A673 (cell line): Measurements from ENCODE around the gene URB2. TPM values are rescaled to one million over a fixed set of nuclear protein-coding genes. Genes with fewer than 3 reads are reported as not detected.

Source experiments
- BruUV-seq: library from RNA; stranded (reverse); fragments of 400-500 nt; replicated peaks from 2 replicates; lab custom pipeline; 2021; lab: Mats Ljungman, UMichigan
- CTCF ChIA-PET: fragments of 300-600 bp; sonication (Branson Sonifier 250); formaldehyde crosslinking; loops from one replicate; lab custom pipeline; 2022; ENCODE audit warnings: antibody characterized with exemption; lab: Charles Lee
- POLR2A ChIA-PET: fragments of 300-600 bp; sonication (Branson Sonifier 250); formaldehyde crosslinking; loops from one replicate; lab custom pipeline; 2022; ENCODE audit warnings: antibody characterized with exemption; ENCODE audit not compliant: low non-redundant PET; lab: Charles Lee
- DNase-seq: peaks from one replicate; pipeline ENCODE4 v3.0.0-alpha.2; 2015; ENCODE audit warnings: low spot score
- H3K27ac ChIP-seq: fragments of 200-600 bp; sonication (generic); 2 replicates; pipeline ENCODE4 v1.5.1; 2016; ENCODE audit warnings: mixed run types, low read depth, mild to moderate bottlenecking, mixed read lengths, antibody characterized with exemption, low read length; ENCODE audit not compliant: poor library complexity, severe bottlenecking
- H3K27me3 ChIP-seq: fragments of 200-600 bp; sonication (generic); replicated peaks from 2 replicates; pipeline ENCODE4 v1.6.1; 2017; ENCODE audit warnings: mixed run types, low read depth, mild to moderate bottlenecking, mixed read lengths, antibody characterized with exemption, low read length; ENCODE audit not compliant: insufficient read depth, poor library complexity
- H3K36me3 ChIP-seq: fragments of 200-600 bp; sonication (generic); 2 replicates; pipeline ENCODE4 v1.6.1; 2016; ENCODE audit warnings: mixed run types, mild to moderate bottlenecking, mixed read lengths, antibody characterized with exemption, low read length; ENCODE audit not compliant: insufficient read depth, poor library complexity, severe bottlenecking
- H3K4me1 ChIP-seq: fragments of 200-600 bp; sonication (generic); 2 replicates; pipeline ENCODE4 v1.6.1; 2017; ENCODE audit warnings: mixed run types, mild to moderate bottlenecking, mixed read lengths, antibody characterized with exemption, low read length; ENCODE audit not compliant: insufficient read depth, poor library complexity, severe bottlenecking
- H3K4me3 ChIP-seq: fragments of 200-600 bp; sonication (generic); 2 replicates; pipeline ENCODE4 v1.5.1; 2016; ENCODE audit warnings: low read depth, mixed run types, mild to moderate bottlenecking, mixed read lengths, low read length; ENCODE audit not compliant: poor library complexity, severe bottlenecking
- H3K9me3 ChIP-seq: fragments of 200-600 bp; sonication (generic); 2 replicates; pipeline ENCODE4 v1.6.1; 2016; ENCODE audit warnings: mixed run types, low read depth, mild to moderate bottlenecking, mixed read lengths, antibody characterized with exemption, low read length; ENCODE audit not compliant: poor library complexity, severe bottlenecking
- CTCF ChIP-seq: fragments of 300-800, 200-600 bp; sonication (generic); conservative IDR thresholded peaks from 2 replicates; pipeline ENCODE4 v1.5.1; 2017; ENCODE audit warnings: low read depth, mild to moderate bottlenecking, antibody characterized with exemption, low read length, moderate library complexity, mixed read lengths
- EZH2 ChIP-seq: fragments of 200-600 bp; sonication (generic); IDR thresholded peaks from 2 replicates; pipeline ENCODE4 v1.6.1; 2017; ENCODE audit warnings: borderline replicate concordance, low read depth, mild to moderate bottlenecking, mixed read lengths, antibody characterized with exemption, low read length; ENCODE audit not compliant: poor library complexity, severe bottlenecking
- intact Hi-C: fragments of 100-400 bp; cut with micrococcal nuclease; formaldehyde crosslinking; loops from one replicate; pipeline ENCODE4 v1.10.0; 2022; ENCODE audit not compliant: unreplicated experiment
- total RNA-seq: library from RNA; stranded (reverse); gene quantifications from 2 replicates; pipeline ENCODE4 v1.2.3, GENCODE V29; 2021

URB2 gene
- total RNA-seq, 1 experiment from 2014 or later, result 33.3 TPM

- POLR2A ChIA-PET, result no interaction called here
- CTCF ChIA-PET, result no interaction called here
- H3K4me3 ChIP-seq, result no peak overlapping the region
- TF ChIP-seq EZH2, result no peak
- TF ChIP-seq CTCF, result no peak
- no peak overlapping the region for H3K27ac ChIP-seq
- no peaks in the 10 kb centered on the region for H3K27me3 ChIP-seq
- BruUV-seq, result no TSS peak
- intact Hi-C loops, result no loop called here
- H3K36me3 ChIP-seq, result peaks cover 27% of the 10 kb centered on the region
- H3K4me1 ChIP-seq, result no peaks in the 10 kb centered on the region
- no peak for DNase-seq
- H3K9me3 ChIP-seq, result no peaks in the 10 kb centered on the region
These were observed 25.8 kb upstream of the URB2 start for GRCh38 chr1:229600229-229600628.

GRCh38 chr1:229603371-229604005, 22.6 kb upstream of the URB2 start:
- Histone ChIP-seq H3K27ac (no peak overlapping the region), H3K36me3 (peaks cover 45% of the 10 kb centered on the region), H3K27me3 (no peaks in the 10 kb centered on the region), H3K9me3 (no peaks in the 10 kb centered on the region), H3K4me1 (no peaks in the 10 kb centered on the region), H3K4me3 (no peak overlapping the region)
- CTCF ChIA-PET, result no interaction called here
- intact Hi-C loops, result no loop called here
- TF ChIP-seq CTCF (no peak), EZH2 (no peak)
- DNase-seq, result no peak
- no TSS peak for BruUV-seq
- POLR2A ChIA-PET, result no interaction called here

- Histone ChIP-seq H3K27me3 (no peaks in the 10 kb centered on the region), H3K4me1 (no peaks in the 10 kb centered on the region), H3K27ac (no peak overlapping the region), H3K9me3 (no peaks in the 10 kb centered on the region), H3K4me3 (no peak overlapping the region), H3K36me3 (peaks cover 58% of the 10 kb centered on the region)
- ChIA-PET CTCF (no interaction called here), POLR2A (no interaction called here)
- no peak for DNase-seq
- intact Hi-C loops, result no loop called here
- TF ChIP-seq EZH2 (no peak), CTCF (no peak)
- BruUV-seq, result no TSS peak
These were observed 18.7 kb upstream of the URB2 start for GRCh38 chr1:229607370-229607769.
